GM12864 (cell line): ENCODE results near the gene CLDN11.

Experiments
- DNase-seq: peaks from one replicate; pipeline ENCODE4 v3.0.0-alpha.2; 2011; ENCODE audit warnings: low read depth
- H3K4me3 ChIP-seq: 2 replicates; pipeline ENCODE4 v1.5.1; 2011; ENCODE audit warnings: mild to moderate bottlenecking, low read depth, low read length, control low read depth
- CTCF ChIP-seq: IDR thresholded peaks from 2 replicates; pipeline ENCODE4 v1.5.1; 2011; ENCODE audit warnings: low read depth, mild to moderate bottlenecking, moderate library complexity, low read length, control low read depth, inconsistent platforms; ENCODE audit errors: missing control alignments

CLDN11 gene

GRCh38 chr3:170391108-170391507 lies 27.6 kb upstream of the CLDN11 start:
- no peak for DNase-seq
- no peak for TF ChIP-seq CTCF

GRCh38 chr3:170397685-170398084 lies 21.0 kb upstream of the CLDN11 start:
- no peak overlapping the region for H3K4me3 ChIP-seq
- DNase-seq: no peak
- TF ChIP-seq CTCF: no peak

More at GRCh38 chr3:170391108-170391507, 27.6 kb upstream of the CLDN11 start:
- H3K4me3 ChIP-seq: no peak overlapping the region

GRCh38 chr3:170405101-170405500 lies 13.6 kb upstream of the CLDN11 start:
- H3K4me3 ChIP-seq: no peak overlapping the region
- TF ChIP-seq CTCF: no peak
- no peak for DNase-seq

- no peak for DNase-seq
- no peak overlapping the region for H3K4me3 ChIP-seq
- TF ChIP-seq CTCF: peak; percentile 53
These were observed 8.1 kb upstream of the CLDN11 start for GRCh38 chr3:170410428-170411029.

- H3K4me3 ChIP-seq: no peak overlapping the region
- DNase-seq: no peak
- no peak for TF ChIP-seq CTCF
These were observed 5.4 kb upstream of the CLDN11 start for GRCh38 chr3:170413291-170413690.

- H3K4me3 ChIP-seq: no peak overlapping the region
- TF ChIP-seq CTCF: peak; percentile 99
- peak; percentile 12 for DNase-seq
These were observed 4.4 kb upstream of the CLDN11 start for GRCh38 chr3:170414202-170414663.

- no peak for TF ChIP-seq CTCF
These were observed 1.6 kb upstream of the CLDN11 start for GRCh38 chr3:170417090-170417489.

More at GRCh38 chr3:170417090-170417489, 1.6 kb upstream of the CLDN11 start:
- DNase-seq: no peak
- H3K4me3 ChIP-seq: no peak overlapping the region
